ENCODE results near the gene CENPC.
"Not testable (repeated sequence)": the region's sequence is repeated elsewhere in the genome, so short reads cannot be mapped to it uniquely, and the experiment has no call there.

The CENPC gene

GRCh38 chr4:67550857-67551256, 5.6 kb upstream of the CENPC start:
- no peak for ATAC-seq

GRCh38 chr4:67550451-67550850, 5.1 kb upstream of the CENPC start:
- no peak for ATAC-seq

DNA sequence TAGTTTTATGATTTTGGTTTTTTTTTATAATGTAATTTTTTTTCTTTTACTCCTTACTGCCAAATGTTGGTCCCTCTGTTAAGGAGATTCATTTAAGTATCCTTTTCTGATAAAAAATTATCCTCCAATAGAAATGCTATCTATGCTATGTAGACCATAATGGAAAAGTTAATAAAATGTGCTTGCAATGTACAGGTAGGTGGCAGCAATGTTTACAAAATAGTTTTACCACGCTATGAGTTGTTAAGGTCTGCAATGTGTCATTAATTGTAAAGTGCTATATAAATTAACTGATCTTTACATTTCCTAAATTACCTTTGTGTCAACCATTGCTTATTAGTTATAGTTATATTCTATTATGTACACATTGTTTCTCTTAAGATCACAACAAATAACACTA, 3.8 kb upstream of the CENPC start:
- no peak for ATAC-seq

GRCh38 chr4:67546971-67547370, 1.7 kb upstream of the CENPC start:
- no peak for ATAC-seq

DNA sequence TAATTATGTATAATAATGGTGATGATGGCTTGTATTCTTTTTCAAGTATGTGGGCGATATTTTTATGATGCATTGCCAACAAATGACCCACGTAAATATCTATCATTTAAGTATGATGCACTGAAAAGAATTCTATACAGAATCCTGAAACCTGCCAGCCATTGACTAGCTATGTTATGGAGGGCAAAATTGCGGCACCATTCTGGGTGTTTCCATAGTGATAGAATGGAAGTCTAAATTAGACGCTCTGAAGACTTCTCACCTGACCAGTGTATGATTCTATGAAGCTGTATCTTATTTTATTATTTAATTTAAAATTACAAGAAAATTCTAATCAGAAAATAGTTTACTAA, 677 bp upstream of the CENPC start:
- no peak for ATAC-seq

DNA sequence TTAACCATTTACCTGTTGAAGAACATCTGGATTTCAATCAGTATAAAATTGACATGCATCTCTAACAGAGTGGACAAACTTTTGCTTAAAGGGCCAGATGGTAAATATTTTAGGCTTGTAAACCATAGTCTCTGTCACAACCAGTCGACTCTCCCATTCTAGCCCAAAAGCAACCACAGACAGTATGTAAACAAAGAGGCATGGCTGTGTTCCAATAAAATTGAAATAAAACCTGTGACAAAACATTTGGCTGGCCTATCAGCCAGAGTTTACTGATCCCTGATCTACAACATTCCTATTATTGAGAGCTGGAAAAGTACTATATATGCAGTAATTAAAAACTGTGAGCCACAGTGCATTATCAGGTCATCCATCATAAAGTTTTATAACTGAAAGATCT, 3.2 kb downstream of the CENPC start:
- ATAC-seq: no peak

- peak; percentile 72 to 81 for ATAC-seq
Observed at GRCh38 chr4:67539830-67540229, 5.5 kb downstream of the CENPC start.

- peak; percentile 51 to 53 for ATAC-seq
Observed at GRCh38 chr4:67535280-67535840, 9.9 kb downstream of the CENPC start.

DNA sequence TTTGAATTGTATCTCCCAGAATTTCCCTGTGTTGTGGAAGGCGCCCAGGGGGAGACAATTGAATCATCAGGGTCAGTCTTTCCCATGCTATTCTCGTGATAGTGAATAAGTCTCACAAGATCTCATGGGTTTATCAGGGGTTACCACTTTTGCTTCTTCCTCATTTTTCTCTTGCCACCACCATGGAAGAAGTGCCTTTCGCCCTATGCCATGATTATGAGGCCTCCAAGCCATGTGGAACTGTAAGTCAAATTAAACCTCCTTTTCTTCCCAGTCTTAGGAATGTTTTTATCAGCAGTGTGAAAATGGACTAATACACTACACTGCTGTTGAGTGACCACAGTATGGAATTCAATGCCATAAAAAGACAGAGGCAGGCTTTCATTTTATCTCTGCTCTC, 12.2 kb downstream of the CENPC start:
- ATAC-seq: no peak

- not testable (repeated sequence) for ATAC-seq
Observed at GRCh38 chr4:67532397-67532796, 12.9 kb downstream of the CENPC start.

- ATAC-seq: no peak
Observed at GRCh38 chr4:67531379-67531962, 13.8 kb downstream of the CENPC start.

DNA sequence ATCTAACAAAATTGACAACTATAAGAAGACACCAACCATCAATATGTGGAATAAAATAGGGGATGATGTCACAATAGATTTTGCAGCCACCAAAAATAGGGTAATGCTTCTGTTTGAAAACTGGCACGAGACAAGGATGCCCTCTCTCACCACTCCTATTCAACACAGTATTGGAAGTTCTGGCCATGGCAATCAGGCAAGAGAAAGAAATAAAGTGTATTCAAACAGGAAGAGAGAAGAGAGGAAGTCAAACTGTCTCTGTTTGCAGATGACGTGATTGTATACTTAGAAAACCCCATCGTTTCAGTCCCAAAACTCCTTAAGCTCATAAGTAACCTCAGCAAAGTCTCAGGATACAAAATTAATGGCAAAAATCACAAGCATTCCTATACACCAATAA, 21.2 kb downstream of the CENPC start:
- not testable (repeated sequence) for ATAC-seq

DNA sequence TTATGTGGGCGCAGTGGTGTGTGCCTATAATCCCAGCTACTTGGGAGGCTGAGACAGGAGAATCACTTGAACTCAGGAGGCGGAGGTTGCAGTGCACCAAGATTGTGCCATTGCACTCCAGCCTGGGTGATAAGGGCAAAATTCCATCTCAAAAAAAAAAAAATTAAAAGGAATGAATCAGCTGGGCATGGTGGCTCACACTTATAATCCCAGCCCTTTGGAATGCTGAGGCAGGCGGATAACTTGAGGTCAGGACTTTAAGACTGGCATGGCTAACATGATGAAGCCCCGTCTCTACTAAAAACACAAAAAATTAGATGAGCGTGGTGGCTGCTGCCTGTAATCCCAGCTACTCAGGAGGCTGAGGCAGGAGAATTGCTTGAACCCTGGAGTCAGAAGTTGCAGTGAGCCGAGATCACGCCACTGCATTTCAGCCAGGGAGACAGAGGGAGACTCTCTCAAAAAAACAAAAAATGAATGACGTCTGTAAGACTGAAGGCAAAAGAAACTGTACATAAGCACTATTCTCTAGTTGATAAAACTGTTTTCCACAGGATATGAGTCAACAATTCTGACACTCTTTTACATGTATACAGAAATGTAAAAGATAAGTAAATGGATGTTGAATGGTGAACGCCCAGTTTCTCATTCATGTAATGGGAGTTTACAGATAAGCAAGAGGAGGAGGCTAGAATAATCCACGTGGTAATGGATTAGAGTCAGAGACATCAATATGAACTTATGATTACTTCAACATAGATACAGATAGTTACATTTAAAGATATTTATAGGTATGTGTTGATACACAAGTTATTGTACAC, 22.2 kb downstream of the CENPC start:
- ATAC-seq: peak; percentile 82 to 88

- no peak for ATAC-seq
Observed at GRCh38 chr4:67522230-67522629, 23.1 kb downstream of the CENPC start.

GRCh38 chr4:67521506-67521905, 23.8 kb downstream of the CENPC start:
- ATAC-seq: peak; percentile 71 to 76

DNA sequence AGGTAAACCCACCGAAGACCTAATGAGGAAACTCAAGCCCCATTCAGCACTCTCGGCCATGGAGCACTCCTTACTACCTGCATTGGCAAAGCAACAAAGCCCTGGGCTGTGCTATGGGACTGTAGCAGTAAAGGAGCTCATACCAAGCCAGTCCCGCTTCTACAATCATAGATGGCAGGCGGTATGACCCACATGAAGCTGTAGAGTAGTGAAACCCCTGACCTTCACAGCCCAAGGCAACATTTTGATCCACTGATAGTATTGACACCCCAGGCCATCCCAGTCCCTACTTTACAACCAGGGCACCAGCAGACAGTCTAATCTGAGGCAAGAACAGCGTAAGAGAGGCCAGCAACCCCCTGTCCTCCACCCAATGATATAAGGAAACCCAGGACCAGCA, 25.2 kb downstream of the CENPC start:
- no peak for ATAC-seq

DNA sequence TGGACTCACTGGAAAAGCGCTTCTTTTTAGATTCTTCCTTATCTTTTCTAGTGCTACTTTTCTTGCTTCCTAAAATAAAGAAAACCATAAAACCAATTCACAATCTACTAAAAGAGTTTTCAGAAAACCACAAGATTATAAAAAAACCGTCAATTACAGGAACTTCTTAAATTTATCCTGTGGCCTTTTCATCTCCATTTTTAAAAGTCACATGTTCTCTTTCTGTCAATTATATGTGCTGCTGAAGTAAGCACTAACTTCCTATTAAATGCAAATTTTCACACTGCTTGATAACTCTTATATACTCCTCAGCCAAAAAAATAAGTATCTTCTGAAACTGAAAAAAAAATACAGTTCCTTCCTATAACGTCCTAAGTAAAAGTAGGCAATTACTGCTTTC, 32.8 kb downstream of the CENPC start:
- ATAC-seq: no peak

DNA sequence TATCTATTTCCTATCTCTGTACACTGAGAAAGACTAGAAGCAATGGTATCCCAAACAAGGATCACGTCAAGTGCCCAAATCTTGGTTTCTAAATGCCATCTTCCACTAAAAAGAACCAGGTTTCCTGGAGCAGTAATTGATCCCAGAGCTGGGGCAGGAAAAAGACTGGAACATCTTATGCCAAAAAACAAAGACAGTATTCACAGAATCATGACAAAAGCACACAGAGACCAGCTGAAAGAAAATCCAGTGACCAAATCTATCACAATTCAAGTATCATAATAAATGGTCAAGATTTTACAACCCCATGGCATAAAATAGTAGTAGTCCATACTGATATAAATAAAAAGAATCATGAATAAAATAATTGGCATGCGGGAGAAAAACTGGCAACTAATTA, 44.9 kb downstream of the CENPC start:
- no peak for ATAC-seq

- no peak for ATAC-seq
Observed at GRCh38 chr4:67499799-67500198, 45.5 kb downstream of the CENPC start.

DNA sequence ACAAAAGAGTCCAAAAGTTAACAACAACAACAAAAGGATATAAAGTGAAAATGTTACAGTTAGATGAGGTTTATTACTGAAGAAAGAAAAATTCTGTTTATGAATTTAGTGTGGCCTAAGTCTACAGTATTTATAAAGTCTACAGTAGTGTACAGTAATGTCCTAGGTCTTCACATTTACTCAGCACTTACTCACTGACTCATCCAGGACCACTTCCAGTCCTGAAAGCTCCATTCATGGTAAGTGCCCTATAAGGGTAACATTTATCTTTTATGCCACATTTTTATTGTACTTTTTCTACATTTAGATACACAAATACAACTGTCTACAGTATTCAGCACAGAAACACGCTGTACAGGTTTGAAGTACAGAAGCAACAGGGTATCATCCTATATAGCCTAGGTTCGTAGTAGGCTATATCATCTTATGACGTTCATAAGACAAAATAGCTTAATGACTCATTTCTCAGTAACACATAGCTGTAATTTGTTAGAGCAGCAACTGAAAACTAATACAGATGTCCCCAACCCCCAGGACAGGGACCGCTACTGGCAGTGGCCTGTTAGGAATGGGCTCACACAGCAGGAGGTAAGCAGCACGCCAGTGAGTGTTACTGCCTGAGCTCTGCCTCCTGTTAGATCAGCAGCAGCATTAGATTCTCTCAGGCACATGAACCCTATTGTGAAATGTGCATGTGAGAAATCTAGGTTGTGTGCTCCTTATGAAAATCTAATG, 61.3 kb downstream of the CENPC start:
- ATAC-seq: peak; percentile 51 to 56

- ATAC-seq: no peak
Observed at GRCh38 chr4:67480810-67481209, 64.5 kb downstream of the CENPC start.

DNA sequence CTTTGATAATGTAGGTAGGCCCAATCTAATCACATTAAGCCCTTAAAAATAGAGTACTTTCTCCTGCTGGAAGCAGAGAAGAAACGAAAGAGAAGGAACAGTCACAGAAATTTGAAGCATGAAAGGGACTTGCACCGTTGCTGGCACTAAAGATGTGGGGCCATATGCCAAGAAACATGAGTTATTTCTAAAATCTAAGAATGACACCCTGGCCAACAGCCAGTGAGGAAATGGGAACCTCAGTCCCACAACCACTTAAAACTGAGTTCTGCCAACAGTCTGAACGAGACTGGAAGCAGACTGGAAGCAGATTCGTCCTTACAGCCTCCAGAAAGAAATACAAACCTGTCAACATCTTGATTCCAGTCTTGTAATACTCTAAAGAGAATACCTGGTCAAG, 70.1 kb downstream of the CENPC start:
- ATAC-seq: no peak

DNA sequence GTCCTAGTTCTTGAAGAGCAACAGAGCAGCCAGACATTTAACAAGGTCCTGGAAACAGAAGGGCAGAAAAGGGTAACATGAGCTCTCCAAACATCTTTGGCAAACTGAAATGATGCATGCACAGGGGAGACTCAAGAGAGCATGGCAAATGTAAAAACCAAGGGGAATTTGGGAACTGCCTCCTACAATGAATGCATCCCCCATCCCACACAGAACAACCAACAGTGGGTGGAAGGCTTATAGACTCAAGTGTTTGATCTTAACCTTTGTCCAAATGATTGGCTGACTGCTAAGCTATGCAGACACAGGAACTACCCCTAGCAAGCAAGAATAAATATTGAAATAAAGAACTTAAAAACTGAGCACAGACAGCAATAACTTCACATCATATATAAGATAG, 74.4 kb downstream of the CENPC start:
- no peak for ATAC-seq

GRCh38 chr4:67468830-67469229, 76.5 kb downstream of the CENPC start:
- no peak for ATAC-seq

All from activated CD4-positive, CD25-positive, alpha-beta regulatory T cell treated with anti-CD3 and anti-CD28 coated beads, Interleukin-2, amount 50 U/mL, for 24 hours (primary cell).